ENCODE data around the gene SRSF4.

- TF ChIP-seq POLR2A (IDR thresholded peaks at IDR 0.05): no peak
- no peak for TF ChIP-seq CTCF (IDR thresholded peaks at IDR 0.05)
- no peak for TF ChIP-seq POLR2AphosphoS5 (IDR thresholded peaks at IDR 0.05)
- no peak for TF ChIP-seq EP300 (IDR thresholded peaks at IDR 0.05)
Observed at GRCh38 chr1:29129916-29130315, 51.8 kb downstream of the SRSF4 start.

All from gastroesophageal sphincter (tissue), 3 donors.